Stimulated activated CD8-positive, alpha-beta memory T cell treated with anti-CD3 and anti-CD28 coated beads, Interleukin-2, amount 100 ng/mL, for 48 hours (primary cell): Measurements from ENCODE around the gene WNT3.
"Not testable (repeated sequence)": the region's sequence is repeated elsewhere in the genome, so short reads cannot be mapped to it uniquely, and the experiment has no call there.

ENCODE experiments used
- DNase-seq, 2 donors: peaks; one replicate each; pipeline ENCODE4 v3.0.0-alpha.2; 2020; ENCODE audit warnings: low read depth in 2 of 2

The WNT3 gene, protein sequence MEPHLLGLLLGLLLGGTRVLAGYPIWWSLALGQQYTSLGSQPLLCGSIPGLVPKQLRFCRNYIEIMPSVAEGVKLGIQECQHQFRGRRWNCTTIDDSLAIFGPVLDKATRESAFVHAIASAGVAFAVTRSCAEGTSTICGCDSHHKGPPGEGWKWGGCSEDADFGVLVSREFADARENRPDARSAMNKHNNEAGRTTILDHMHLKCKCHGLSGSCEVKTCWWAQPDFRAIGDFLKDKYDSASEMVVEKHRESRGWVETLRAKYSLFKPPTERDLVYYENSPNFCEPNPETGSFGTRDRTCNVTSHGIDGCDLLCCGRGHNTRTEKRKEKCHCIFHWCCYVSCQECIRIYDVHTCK

DNA sequence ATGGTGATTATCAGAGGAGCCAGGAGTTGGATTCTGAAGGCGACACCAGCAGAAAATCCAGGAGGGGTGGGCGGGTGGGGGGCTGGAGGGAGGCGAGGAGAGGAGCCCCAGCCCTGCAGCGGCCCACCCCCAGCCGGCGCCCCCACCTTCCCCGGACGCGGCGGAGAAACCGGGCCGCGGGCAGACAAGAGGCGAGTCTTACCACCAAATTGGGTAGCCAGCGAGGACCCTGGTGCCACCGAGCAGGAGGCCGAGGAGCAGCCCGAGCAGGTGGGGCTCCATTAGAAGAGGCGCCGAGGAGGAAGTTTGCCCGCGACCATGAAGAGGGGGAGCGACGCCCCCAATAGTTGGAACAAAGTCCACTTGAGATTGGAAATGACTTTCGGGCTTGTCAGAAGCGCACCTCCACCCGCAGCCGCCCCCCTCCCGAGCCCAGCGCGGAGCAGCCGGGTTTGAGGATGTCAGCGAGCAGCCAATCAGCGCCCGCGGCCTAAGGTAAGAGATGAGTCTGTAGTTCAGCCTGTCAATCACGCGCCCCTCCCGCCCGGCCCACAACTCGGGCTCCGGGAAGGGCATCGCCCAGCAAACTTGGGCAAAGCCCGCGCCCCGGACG, at the start of gene WNT3:
TSS of gene WNT3 (minus strand) at position 377 of the 613 bp plus-strand sequence. CDS start at position 282, 95 bp downstream.
- peak; percentile 24 to 49 for DNase-seq

DNA sequence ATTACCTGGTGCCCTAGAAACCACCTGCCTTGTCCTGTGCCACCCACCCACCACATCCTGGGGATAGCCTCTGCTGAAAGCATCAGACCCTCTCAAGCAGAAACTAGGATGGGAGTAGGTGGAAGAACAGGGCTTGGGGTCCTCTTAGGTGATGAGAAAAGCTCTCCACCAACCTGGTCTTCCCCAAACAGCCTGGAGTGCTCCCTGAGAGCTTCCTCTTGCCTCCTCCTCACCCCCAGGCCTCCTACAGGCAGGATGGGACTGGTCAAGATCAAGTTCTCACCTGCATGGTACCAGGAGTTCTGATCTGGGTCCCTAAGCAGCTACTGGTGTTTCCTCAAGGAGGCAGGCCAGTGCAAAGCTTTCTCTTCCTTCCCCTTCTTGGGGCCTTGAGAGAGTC, 48.3 kb upstream of the WNT3 start:
- no peak for DNase-seq

DNA sequence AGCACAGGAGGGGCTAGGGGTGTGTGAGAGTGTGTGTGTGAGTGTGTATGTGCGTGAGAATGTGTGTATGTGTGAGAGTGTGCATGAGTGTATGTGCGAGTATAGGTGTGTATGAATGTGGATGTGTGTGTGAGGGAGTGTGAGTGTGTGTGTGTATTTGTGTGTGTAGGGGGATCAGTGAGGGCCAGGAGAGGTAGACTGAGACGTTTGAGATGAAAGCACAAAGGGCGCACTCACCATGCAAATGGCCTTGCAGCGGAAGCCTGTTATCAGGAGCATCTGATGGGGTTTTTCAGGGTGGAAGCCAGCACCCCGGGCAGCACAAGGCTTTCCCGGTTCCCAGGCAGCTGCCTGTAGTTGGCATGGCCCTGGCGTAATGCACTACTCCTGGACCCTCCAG, 47.8 kb upstream of the WNT3 start:
- no peak for DNase-seq

DNA sequence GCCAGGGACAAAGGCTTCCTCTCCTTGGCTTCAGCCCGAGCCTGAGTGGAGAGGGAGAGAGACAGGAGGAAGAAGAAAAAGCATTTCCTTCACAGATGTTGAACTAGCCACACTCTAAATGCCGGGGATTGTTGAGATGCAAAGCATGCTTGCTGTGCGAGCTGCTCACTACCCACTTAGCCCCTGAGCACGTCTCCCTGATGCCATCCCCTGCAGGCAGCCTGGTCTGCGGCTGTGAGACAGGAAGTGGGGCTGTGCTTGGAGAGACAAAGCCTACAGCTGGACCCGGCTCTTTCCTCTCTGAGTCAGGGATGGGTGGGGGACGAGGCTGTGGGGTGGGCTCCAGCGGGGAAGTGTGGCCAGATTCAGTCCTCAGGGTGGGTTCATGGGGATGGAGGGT, 46.6 kb upstream of the WNT3 start:
- DNase-seq, result no peak

GRCh38 chr17:46863383-46864121, 45.1 kb upstream of the WNT3 start:
- DNase-seq, result no peak

DNA sequence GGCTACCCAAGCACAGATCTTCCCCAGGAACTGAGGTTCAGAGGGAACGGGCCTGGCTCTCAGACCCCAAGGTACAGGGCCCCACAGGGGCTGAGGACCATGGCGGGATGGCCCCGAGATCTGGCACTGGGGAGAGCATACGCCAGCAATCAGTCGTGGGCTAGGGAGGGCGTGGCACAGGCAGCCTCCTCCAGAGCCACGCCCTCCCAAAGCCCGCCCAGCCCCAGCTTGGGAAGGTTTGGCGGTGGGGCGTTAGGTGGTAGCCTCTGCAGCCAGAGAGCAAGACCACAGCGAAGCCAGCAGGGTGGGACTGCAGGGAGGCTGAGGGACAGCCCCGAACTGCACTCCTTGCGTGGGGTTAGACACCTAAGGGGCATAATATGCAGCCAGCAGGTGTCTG, 44.5 kb upstream of the WNT3 start:
- no peak for DNase-seq

DNA sequence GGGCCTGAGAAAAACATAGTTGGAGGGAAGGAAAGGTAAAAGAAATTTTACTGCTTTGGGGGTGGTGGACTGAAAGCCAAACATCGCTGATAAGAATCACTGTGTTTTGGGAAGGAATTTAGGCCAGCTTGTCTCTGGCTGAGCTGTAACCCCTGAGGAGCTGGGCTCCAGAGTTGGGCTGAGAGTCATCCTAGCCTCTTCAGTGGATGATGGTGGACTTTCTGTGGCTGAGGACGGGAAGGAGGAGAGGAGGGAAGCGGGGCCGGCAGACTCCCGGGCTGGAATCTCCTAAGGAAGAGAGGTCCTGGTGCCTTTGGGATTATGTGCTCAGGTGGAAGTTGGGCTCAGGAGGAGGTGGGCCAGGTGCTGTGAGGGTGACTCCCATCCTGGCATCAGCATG, 41.5 kb upstream of the WNT3 start:
- DNase-seq, result no peak

DNA sequence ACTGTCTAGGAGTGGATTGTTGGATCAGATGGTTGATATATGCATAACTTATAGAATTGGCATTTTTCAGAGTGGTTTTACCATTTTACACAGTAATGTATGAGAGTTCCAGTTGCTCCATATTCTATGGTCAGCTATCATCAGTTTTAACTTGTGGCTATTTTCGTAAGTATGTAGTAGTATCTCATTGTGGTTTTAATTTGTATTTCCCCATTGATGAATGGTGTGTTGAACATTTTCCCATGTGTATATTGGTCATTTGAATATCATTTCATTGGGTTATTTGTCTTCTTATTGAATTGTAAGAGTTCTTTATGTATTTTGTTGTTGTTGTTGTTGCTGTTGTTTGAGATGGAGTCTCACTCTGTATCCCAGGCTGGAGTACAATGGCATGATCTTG, 39.1 kb upstream of the WNT3 start:
- DNase-seq, result no peak

DNA sequence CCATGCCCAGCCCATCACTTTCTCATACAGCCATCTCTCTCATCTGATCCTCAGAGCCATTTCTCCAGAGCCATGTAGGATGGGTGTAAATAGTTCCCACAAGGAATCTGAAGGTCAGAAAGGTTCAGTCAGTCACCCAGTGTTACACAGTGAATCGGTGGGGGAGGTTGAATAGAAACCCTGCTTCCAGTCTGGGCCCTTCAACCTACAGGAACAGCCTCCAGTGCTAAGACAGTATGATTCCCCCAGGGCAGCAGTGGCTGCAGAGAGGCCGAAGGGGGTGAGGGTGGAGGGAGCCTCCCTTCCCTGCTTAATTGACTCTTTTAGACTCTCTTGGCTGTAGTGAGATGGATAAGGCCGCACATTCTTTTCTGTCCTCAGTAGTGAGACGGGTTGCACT, 36.5 kb upstream of the WNT3 start:
- DNase-seq, result no peak

GRCh38 chr17:46854515-46854914, 36.0 kb upstream of the WNT3 start:
- DNase-seq, result no peak

GRCh38 chr17:46853896-46854444, 35.5 kb upstream of the WNT3 start:
- no peak for DNase-seq

GRCh38 chr17:46851029-46851741, 32.7 kb upstream of the WNT3 start, which contains the start of gene WNT9B:
WNT9B (plus strand) TSS chr17:46851583; CDS start chr17:46851639, 56 bp downstream.
- no peak for DNase-seq

DNA sequence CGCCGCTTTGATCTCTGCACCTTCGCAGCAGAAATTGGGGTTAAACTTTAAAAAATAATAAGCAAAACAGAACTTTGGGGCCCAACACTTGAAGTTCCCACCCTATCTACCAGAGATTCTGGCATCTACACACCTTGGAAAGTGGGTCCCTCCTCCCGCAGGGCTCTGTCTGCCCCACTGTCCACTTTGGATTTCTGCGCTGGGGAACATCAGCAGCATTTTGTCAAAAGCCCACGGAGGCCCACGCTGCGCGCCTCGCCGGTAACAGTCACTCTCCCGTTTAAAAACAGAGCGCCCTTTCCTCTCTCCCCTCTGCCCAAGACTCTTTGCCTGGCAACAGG, 32.2 kb upstream of the WNT3 start:
- DNase-seq, result no peak

DNA sequence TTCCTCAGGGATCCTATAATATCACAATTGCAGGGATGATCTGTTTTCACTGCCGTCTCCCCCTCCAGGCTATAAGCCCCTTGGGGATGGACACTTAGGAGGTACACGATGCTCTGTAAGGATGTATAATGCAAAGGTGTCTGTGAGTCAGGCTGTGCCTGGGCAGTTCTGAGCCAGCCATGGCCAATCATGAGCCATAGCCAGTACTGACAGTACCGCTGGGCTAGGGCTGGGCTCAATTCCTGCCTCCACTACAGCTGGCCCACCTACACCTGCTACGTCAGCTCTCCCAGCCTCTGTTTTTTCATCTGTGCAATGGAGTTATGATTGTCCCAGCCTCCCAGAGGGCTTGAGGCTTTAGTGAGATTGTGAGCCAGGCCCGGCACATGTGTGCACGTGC, 30.0 kb upstream of the WNT3 start:
- no peak for DNase-seq

DNA sequence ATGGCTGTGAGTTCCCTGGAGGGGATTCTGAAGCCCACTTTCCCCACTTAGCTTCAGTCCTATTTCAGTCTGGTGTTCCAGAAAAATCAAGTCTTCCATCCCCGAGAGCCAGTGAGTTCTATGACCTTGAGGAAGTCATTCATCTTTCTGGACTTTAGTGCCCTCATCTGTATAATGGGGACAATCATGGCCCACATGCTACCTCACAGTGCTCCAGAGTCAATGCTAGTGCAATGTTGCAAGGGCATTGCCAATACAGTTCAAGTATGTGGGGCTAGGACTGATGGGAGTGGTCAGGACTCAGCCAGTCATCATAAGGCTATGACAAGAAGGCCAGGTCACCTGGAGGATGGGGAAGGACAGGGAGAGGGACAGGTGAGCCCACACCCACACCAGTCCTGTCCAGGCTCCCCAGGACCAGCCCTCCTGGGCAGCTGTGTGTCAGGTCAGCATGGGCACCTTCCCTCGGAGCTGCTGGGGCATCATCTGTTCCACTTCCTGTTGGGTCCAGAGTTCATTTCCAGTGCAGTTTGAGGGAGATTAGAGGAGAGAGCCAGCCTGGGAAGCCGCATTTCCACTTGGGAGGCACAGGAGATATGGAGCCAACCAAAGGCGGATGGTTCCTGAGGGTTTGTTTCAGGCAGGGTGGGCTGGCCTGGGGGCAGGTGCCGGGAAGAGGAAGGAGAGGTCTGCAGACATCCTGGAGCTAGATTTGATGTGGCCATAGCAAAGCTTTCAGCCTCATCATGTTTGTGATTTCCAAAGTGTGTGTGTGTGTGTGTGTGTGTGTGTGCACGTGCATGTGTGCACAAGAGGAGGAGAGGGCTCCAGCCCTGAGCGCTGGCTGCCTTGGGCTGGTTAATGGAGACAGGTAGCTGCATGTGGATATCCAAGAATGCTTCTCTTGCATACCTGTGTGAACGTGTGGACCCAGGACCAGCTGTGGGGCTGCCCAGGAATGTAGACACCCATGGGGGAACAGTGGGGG, 29.0 kb upstream of the WNT3 start:
- DNase-seq, result no peak

- no peak for DNase-seq
Observed at GRCh38 chr17:46842835-46843234, 24.3 kb upstream of the WNT3 start.

DNA sequence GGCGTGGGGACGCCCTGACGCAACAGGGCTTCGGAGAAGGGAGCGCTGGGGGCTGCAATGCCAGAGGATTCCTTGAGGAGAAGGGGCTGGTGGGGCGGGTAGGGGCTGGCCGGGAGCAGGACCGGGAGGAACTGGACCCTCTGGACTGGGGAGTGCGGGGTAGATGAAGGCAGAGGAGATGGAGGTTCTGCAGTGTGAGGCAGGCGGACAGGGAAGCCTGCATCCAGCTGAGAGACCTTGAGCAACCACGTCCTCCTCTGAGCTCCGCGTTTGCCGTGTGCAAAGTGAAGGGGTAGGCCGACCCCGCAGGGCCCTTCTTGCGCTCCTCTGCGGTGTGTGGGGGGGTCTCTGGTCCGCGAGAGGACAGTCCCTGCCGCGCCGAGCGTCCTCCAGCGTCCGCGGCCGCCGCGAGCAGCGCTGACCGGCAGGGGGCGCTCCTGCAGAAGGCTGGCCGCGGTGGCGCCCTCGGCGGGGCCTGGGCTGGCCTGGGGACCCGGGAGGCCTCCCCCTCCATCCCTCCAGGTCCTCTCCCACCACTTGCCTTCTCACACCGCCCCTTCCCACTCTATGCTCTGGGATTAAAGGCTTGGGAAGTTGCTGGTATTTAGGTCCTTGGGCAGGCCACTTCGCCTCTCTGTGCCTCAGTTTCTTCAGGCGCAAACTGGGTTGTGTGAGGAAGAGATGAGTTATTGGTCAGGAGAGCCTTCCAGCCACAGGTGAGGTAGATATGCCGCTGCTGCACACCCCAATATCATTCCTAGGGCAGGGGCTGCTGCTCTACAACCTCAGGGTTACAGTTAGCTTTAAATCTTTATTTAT, 23.3 kb upstream of the WNT3 start:
- DNase-seq, result no peak

DNA sequence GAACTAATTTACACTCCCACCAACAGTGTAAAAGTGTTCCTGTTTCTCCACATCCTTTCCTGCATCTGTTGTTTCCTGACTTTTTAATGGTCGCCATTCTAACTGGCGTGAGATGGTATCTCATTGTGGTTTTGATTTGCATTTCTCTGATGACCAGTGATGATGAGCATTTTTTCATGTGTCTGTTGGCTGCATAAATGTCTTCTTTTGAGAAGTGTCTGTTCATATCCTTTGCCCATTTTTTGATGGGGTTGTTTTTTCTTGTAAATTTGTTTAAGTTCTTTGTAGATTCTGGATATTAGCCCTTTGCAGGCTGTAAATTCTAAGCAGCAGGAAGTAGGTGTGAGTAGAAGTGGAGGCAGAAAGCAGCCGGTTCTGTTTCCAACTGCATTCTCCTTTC, 22.1 kb upstream of the WNT3 start:
- DNase-seq, result not testable (repeated sequence)

DNA sequence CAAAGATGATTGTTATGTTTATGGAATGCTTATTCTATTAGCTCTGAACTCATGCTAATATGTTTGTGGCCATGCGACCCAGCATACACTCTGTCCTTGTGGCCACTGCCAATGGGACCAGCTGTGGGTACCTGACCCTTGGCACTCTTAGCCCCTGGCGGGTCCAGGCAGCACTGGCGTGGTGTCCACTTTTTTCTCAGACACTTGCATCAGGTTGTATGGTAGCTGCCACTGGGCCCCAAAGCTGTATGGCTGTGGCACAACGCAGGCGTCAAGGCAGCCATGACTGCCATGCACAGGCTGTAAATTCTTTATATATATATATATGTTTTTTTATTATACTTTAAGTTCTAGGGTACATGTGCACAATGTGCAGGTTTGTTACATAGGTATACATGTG, 20.7 kb upstream of the WNT3 start:
- DNase-seq, result no peak

DNA sequence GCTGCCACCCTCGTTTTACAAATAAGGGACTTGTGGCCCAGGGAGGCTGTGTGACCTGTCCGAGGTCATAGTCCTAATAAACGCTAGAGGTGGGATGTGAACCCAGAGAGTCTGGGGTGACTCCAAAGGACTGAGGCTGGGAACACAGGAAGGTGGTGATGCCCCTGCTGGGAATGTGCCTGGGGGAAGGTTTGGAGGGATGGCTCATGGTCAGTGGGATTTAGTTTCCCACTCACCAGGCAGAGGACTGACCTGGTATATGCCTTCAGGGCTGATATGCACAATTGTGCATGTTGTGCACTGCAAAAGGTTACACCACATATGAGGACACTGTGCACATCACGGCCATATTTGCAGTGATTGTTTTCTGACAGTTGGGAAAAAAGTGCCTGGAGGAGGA, 19.0 kb upstream of the WNT3 start:
- no peak for DNase-seq
